Ovary (tissue), 9 donors: ENCODE results near the gene ZNF326. TPM values are rescaled to one million over a fixed set of nuclear protein-coding genes. Genes with fewer than 3 reads are reported as not detected.

Experiments
- DNase-seq, 5 donors: peaks; one replicate each; pipeline ENCODE4 v3.0.0-alpha.2; 2019 to 2020
- H3K27ac ChIP-seq, 2 donors: fragments of 200-600 bp; one replicate each; pipeline versions ENCODE4 v1.5.1 to v1.8.0; 2019 to 2022
- H3K27me3 ChIP-seq: fragments of 200-600 bp; one replicate; pipeline ENCODE4 v1.8.0; 2022
- H3K36me3 ChIP-seq: fragments of 200-600 bp; sonication (generic); one replicate; pipeline ENCODE4 v1.5.1; 2019
- H3K4me1 ChIP-seq: one replicate; pipeline ENCODE4 v1.8.1; 2013; ENCODE audit warnings: mild to moderate bottlenecking, moderate library complexity; ENCODE audit not compliant: insufficient read depth
- H3K4me3 ChIP-seq: fragments of 200-600 bp; sonication (generic); one replicate; pipeline ENCODE4 v1.5.1; 2017
- H3K9me3 ChIP-seq, 2 donors: fragments of 200-600 bp in 1 of 2; sonication (generic) in 1 of 2; one replicate each; pipeline versions ENCODE4 v1.5.1 to v1.8.1; 2013 to 2019; ENCODE audit warnings: mild to moderate bottlenecking in 1 of 2, moderate library complexity in 1 of 2
- EP300 ChIP-seq: sonication (generic); formaldehyde crosslinking; IDR thresholded peaks from one replicate; pipeline ENCODE4 v1.6.1; 2017; ENCODE audit warnings: antibody characterized with exemption
- POLR2A ChIP-seq: fragments of 450-650 bp; IDR thresholded peaks from one replicate; pipeline ENCODE4 v1.6.1; 2017; ENCODE audit warnings: antibody characterized with exemption, mild to moderate bottlenecking, moderate library complexity
- WGBS, 3 donors: extraction: QIAGEN DNeasy Blood & Tissue Kit in 1 of 3; methylation state at CpG; one replicate each; pipeline versions ENCODE4 v1.1.5 to v1.1.7; 2013 to 2017; 5-methylcytosine and 5-hydroxymethylcytosine counted together
- intact Hi-C, 4 donors: fragments of 100-400 bp; cut with DNase I; formaldehyde crosslinking; loops; one replicate each; pipeline versions ENCODE4 v1.11.0 to v1.15.1; 2022 to 2023
- polyA plus RNA-seq, 2 donors: library from polyadenylated mRNA; stranded (reverse); fragments of 200-250 nt in 1 of 2; fragments of 350-450 nt in 1 of 2; fragmentation: Illumina TruSeq in 1 of 2; extraction: RNeasy Lipid Tissue Mini Kit (QIAGEN cat#74804) in 1 of 2; gene quantifications; one replicate each; pipeline ENCODE4 v1.2.3, GENCODE V29; 2013 to 2014
- total RNA-seq, 7 donors: library from RNA; depleted of rRNA in 2 of 7; stranded (reverse); fragments of >200 nt in 2 of 7; fragmentation: NEBNext Ultra II Directional in 3 of 7; extraction: Animal tissue kit (Norgen Biotek cat#: 25700) in 3 of 7; gene quantifications; one replicate each; pipeline versions ENCODE4 v1.1.0 to v1.2.4, GENCODE V29; 2016 to 2023
- TF ChIP-seq, protein P1 (sequence below), 3 donors: fragments of 450-650 bp in 2 of 3; fragments of 200-600 bp in 1 of 3; IDR thresholded peaks; one replicate each; pipeline versions ENCODE4 v1.5.1 to v1.8.0; 2016 to 2022; ENCODE audit warnings: antibody characterized with exemption in 3 of 3, mild to moderate bottlenecking in 1 of 3
- donor health status: DM: no; HTN: no; CAD: no; lungs with moderate emphysema.
- donor health status: DM: no; HTN: no; CAD: no.
- donor health status: Bipolar disorder and iron deficiency.
- donor health status: DM: yes; HTN: yes; CAD: no.
- donor health status: DM: no; HTN: no; CAD: no.
- donor health status: DM: yes; HTN: yes; CAD: no.

The ZNF326 gene
- total and polyA plus RNA-seq, 9 donors: 10.9 to 24.7 (median 21.8) TPM

DNA sequence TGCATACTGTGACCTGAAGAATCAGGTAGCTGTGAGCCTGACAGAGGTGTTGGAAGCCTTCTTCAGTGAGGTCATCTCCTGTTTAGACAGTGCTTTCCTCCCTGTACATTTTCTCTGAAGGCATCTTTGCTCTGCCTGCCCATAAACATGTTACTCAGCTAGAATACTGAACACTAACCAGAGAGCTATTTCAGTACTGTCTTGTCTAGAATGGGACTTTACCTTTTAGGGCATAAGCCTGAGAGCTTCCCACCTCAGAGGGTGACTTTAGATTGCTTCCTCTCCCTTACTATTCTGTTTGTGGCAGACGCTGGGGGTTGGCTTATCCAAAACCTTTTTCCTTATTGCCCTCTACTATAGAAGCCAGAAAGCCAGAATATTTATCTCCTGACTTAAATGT lies 23.3 kb upstream of the ZNF326 start:
- 48 to 57% (median 54%) methylated on average over 1 of the region's 1 CpG for WGBS, 3 donors
- intact Hi-C loops: no loop called here
- no peak for TF ChIP-seq POLR2A
- TF ChIP-seq, protein P1, sequence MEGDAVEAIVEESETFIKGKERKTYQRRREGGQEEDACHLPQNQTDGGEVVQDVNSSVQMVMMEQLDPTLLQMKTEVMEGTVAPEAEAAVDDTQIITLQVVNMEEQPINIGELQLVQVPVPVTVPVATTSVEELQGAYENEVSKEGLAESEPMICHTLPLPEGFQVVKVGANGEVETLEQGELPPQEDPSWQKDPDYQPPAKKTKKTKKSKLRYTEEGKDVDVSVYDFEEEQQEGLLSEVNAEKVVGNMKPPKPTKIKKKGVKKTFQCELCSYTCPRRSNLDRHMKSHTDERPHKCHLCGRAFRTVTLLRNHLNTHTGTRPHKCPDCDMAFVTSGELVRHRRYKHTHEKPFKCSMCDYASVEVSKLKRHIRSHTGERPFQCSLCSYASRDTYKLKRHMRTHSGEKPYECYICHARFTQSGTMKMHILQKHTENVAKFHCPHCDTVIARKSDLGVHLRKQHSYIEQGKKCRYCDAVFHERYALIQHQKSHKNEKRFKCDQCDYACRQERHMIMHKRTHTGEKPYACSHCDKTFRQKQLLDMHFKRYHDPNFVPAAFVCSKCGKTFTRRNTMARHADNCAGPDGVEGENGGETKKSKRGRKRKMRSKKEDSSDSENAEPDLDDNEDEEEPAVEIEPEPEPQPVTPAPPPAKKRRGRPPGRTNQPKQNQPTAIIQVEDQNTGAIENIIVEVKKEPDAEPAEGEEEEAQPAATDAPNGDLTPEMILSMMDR (IDR thresholded peaks at IDR 0.05): no peak
- no peak for TF ChIP-seq EP300
- Histone ChIP-seq H3K27me3 (no peaks in the 10 kb centered on the region), H3K9me3 (no peaks in the 10 kb centered on the region), H3K4me3 (no peak overlapping the region), H3K27ac (no peak overlapping the region), H3K36me3 (no peaks in the 10 kb centered on the region), H3K4me1 (peaks cover 7% of the 10 kb centered on the region)
- no peak for DNase-seq

DNA sequence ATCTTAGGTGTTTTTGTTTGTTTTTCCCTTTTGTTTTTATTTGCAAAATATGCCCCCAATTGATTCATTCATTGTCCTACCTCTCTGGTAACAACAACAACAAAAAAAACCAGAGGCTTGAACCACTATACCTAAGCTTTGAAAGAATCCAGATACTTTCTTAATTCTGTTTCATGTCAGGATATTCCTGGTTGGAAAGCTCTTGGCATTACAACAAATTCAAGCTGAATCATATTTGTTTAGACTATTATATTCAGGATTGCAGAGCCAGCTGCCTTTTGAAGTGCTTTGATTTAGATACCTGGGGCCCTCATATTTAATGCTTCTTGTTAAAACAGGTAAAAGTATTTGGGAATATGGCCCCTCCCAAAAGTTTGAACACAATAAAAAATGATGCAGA lies 22.9 kb upstream of the ZNF326 start:
- H3K4me1 ChIP-seq: peaks cover 7% of the 10 kb centered on the region
- TF ChIP-seq, protein P1 (IDR thresholded peaks at IDR 0.05): no peak
- TF ChIP-seq EP300 (no peak), POLR2A (no peak)
- no peaks in the 10 kb centered on the region for H3K27me3 ChIP-seq
- H3K36me3 ChIP-seq: no peaks in the 10 kb centered on the region
- intact Hi-C loops: no loop called here
- H3K4me3 ChIP-seq: no peak overlapping the region
- no peaks in the 10 kb centered on the region for H3K9me3 ChIP-seq
- DNase-seq: no peak
- H3K27ac ChIP-seq: no peak overlapping the region

DNA sequence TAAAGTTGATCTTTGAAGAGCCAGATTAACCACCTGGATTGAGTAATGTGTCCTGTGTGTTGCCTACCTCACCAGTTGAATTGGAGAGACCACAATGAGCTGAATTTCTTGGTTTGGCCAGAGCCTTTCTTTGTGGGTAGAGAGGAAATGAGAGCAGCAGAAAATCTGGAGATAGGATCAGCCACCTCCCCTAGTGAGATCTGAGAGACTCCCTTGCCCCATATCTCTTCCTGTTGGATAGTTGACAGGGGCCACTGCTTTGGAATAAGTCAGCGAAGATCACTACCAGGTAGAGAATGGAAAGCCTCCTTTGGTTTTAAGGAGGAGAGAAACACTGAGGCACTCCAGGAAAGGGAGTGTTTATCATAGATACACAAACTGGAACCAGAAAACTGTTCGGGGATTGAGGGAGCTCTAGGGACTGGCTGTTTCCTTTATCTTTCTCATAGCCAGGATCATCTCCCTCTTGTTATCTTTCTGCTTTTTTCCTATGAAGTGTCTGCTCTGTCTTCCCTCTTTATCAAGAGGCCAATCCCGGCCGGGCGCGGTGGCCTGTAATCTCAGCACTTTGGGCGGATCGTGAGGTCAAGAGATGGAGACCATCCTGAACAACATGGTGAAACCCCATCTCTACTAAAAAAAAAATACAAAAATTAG lies 21.3 kb upstream of the ZNF326 start:
- TF ChIP-seq EP300 (no peak), POLR2A (no peak)
- TF ChIP-seq, protein P1 (IDR thresholded peaks at IDR 0.05): no peak
- Histone ChIP-seq H3K36me3 (no peaks in the 10 kb centered on the region), H3K27me3 (no peaks in the 10 kb centered on the region), H3K9me3 (no peaks in the 10 kb centered on the region), H3K4me1 (peaks cover 7% of the 10 kb centered on the region), H3K27ac (no peak overlapping the region), H3K4me3 (no peak overlapping the region)
- intact Hi-C loops: no loop called here
- 92 to 95% (median 95%) methylated on average over 8 of the region's 8 CpGs for WGBS, 3 donors
- DNase-seq: no peak

DNA sequence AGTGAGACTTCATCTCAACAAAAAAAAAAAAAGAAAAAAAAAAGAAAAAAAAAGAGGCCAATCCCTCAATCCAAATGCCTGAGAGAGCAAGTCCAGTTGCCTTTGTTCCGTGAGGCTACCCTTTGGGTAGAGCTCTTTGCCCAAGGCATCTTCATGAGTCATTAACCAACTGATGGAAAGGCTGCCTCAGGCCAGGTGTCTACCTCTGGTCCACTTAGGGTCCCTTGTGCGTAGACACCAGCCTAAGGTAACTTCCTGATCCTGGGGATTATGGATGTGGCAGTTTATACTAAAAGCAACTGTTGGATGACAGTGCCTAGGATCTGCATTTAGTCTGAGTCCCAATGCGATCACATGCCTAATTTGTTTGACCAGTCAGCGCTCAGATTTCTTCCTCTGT lies 20.7 kb upstream of the ZNF326 start:
- Histone ChIP-seq H3K36me3 (no peaks in the 10 kb centered on the region), H3K27ac (peak overlapping the region in 1 of 2 donors; percentile 21), H3K27me3 (no peaks in the 10 kb centered on the region), H3K4me1 (peaks cover 7% of the 10 kb centered on the region), H3K9me3 (no peaks in the 10 kb centered on the region), H3K4me3 (no peak overlapping the region)
- no peak for DNase-seq
- no peak for TF ChIP-seq POLR2A
- TF ChIP-seq, protein P1 (IDR thresholded peaks at IDR 0.05): no peak
- TF ChIP-seq EP300: no peak
- 97 to 99% (median 99%) methylated on average over 4 of the region's 4 CpGs for WGBS, 3 donors
- intact Hi-C loops: no loop called here
